Peyer's patch (tissue), 4 donors: ENCODE results near the gene APOBEC3A.

Experiments
- CTCF ChIP-seq, 6 experiments: fragments of 450-650 bp in 4 of 6; fragments of 200-600 bp in 2 of 6; sonication (generic) in 1 of 6; IDR thresholded peaks; one replicate each; pipeline ENCODE4 v1.5.1; 2017 to 2019; ENCODE audit warnings: antibody characterized with exemption in 6 of 6, mild to moderate bottlenecking in 3 of 6, moderate library complexity in 1 of 6
- POLR2A ChIP-seq, 2 donors: fragments of 450-650 bp; IDR thresholded peaks; one replicate each; pipeline ENCODE4 v1.5.1; 2017; ENCODE audit warnings: antibody characterized with exemption in 2 of 2, mild to moderate bottlenecking in 2 of 2, moderate library complexity in 2 of 2

GRCh38 chr22:38972558-38972957 is 15.1 kb downstream of the APOBEC3A start:
- TF ChIP-seq CTCF (IDR thresholded peaks at IDR 0.05) (no peak), POLR2A (IDR thresholded peaks at IDR 0.05) (no peak)
